MM.1S (cell line): ENCODE measurements around the gene ZNF444.

Experiments used
- EZH2 ChIP-seq: fragments of 300-600 bp; sonication (generic); optimal IDR thresholded peaks from 2 replicates; pipeline ENCODE3; 2017; ENCODE audit warnings: low read depth, mild to moderate bottlenecking, antibody characterized with exemption, low read length, mixed read lengths
- EZH2phosphoT487 ChIP-seq: fragments of 300-600 bp; sonication (generic); IDR thresholded peaks from 2 replicates; pipeline ENCODE4 v1.6.1; 2018; ENCODE audit warnings: antibody characterized with exemption, low read length
- TF ChIP-seq, protein P1 (sequence below): fragments of 300-600 bp; sonication (generic); IDR thresholded peaks from 2 replicates; pipeline ENCODE4 v1.5.1; 2016; ENCODE audit warnings: antibody characterized with exemption, low read length, mixed read lengths

DNA sequence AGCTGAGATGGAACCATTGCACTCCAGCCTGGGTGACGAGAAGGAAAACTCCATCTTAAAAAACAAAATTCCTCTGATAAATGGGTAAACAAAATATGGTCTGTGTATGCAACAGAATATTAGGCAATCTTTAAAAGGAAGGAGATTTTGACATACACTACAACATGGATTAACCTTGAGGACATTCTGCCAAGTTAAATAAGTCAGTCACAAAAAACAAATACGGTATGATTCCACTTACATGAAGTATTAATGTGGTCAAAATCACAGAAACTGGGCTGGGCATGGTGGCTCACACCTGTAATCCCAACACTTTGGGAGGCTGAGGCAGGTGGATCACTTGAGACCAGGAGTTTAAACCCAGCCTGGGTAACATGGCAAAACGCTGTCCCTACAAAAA, 3.0 kb upstream of the ZNF444 start:
- TF ChIP-seq, protein P1, sequence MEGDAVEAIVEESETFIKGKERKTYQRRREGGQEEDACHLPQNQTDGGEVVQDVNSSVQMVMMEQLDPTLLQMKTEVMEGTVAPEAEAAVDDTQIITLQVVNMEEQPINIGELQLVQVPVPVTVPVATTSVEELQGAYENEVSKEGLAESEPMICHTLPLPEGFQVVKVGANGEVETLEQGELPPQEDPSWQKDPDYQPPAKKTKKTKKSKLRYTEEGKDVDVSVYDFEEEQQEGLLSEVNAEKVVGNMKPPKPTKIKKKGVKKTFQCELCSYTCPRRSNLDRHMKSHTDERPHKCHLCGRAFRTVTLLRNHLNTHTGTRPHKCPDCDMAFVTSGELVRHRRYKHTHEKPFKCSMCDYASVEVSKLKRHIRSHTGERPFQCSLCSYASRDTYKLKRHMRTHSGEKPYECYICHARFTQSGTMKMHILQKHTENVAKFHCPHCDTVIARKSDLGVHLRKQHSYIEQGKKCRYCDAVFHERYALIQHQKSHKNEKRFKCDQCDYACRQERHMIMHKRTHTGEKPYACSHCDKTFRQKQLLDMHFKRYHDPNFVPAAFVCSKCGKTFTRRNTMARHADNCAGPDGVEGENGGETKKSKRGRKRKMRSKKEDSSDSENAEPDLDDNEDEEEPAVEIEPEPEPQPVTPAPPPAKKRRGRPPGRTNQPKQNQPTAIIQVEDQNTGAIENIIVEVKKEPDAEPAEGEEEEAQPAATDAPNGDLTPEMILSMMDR: no peak
- TF ChIP-seq EZH2 (no peak), EZH2phosphoT487 (no peak)
